HG02678 (cell line): ENCODE data around the gene ZNF611.
"Not testable (repeated sequence)": the region's sequence is repeated elsewhere in the genome, so short reads cannot be mapped to it uniquely, and the experiment has no call there.

Source experiments
- ATAC-seq: cut with Tn5 transposase; IDR thresholded peaks from one replicate; pipeline ENCODE4 v1.9.1; 2021; ENCODE audit warnings: mild to moderate bottlenecking, moderate library complexity; ENCODE audit not compliant: unreplicated experiment

The ZNF611 gene

DNA sequence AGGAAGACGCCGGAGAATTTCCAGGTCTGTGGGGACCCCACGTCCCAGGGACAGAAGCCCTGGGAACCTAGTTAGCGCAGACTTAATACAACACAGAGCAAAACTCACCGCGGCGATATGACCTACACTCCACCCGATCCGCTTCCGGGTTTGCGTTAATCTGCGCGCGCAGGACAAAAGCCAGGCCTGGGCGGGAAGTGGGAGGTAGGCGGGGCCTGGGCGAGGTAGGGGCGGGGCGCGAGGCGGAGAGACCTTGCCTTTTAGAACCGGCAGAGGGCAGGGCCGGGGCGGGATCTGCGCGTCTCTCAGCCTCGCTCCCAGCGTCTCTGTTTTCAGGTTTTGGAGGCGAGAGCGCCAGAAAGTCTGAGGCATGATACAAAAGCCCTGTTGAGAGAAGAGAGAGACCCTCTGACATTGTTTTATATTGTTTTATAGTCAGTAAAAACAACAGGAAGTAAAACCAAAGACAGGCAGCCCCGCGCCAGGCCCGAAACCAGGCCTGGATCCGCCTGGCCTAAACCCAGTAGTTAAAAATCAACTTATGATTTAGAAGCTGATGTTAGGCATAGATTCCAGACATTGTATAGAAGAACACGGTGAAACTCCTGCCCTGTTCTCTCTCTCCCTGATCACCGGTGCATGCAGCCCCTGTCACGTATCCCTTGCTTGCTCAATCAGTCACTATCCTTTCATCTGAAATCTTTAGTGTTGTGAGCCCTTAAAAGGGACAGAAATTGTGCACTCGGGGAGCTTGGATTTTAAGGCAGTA is at the start of gene ZNF611:
Gene ZNF611, minus strand, starts transcription at position 152 of the 769 bp plus-strand sequence. CDS start 19,150 bp downstream, outside the sequence.
- peak; percentile 91 for ATAC-seq

DNA sequence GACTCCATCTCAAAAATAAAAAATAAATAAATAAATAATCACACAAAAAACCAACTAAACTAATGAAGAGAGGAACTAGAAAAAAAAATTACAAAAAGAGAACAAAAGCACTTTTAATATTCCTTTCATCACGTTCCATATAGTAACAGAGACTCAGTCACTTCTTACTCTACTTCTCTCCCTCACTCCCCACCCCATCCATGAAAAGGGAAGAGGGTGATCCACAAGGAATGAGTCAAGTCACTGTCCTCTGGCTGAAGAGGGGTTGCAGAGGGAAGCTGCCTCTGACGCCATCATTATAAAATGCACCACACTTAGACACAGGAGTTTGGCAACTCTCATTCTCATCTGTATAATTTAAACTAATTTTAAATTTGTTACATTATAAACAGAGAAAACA is 48.0 kb upstream of the ZNF611 start:
- not testable (repeated sequence) for ATAC-seq

DNA sequence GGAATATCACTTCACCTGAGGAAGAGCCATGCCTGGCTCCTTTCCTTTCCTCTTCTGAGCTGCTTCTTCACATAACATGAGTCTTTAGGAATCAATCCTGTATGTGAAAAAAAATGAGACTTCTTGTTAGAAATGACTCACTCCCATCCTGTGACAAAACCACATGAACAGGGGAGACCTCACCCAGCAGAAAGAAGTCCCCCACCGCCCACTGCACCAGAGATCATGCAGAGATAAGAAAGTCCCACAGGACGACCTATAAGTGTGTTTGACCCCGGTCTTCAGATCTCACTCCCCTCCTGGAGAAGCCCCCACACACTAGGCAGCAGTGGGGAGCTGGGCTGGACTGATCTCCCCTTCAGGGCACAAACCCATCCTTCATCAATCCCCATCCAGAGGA is 44.0 kb upstream of the ZNF611 start:
- no peak for ATAC-seq

DNA sequence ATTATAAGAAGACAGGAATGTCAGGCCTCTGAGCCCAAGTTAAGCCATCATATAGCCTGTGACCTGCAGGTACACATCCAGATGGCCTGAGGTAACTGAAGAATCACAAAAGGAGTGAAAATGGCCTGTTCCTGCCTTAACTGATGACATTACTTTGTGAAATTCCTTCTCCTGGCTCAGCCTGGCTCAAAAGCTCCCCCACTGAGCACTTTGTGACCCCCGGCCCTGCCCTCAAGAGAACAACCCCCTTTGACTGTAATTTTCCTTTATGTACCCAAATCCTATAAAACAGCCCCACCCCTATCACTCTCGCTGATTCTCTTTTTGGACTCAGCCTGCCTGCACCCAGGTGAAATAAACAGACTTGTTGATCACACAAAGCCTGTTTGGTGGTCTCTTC is 21.6 kb upstream of the ZNF611 start:
- not testable (repeated sequence) for ATAC-seq

DNA sequence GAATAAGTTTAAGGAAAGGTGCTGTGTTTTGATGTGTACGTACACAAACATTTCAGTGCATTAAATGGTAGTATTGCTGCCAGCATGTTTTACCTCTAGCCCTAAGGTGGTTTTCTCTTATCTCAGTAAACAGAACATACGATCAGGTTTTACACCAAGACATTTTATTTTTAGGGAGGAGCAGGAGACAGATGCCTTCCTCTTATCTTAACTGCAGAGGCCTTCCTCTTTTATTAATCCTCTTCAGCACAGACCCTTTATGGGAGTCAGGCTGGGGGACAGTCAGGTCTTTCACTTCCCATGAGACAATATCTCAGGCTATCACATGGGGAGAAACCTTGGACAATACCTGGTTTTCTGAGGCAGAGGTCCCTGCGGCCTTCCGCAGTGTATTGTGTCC is 14.9 kb upstream of the ZNF611 start:
- no peak for ATAC-seq

DNA sequence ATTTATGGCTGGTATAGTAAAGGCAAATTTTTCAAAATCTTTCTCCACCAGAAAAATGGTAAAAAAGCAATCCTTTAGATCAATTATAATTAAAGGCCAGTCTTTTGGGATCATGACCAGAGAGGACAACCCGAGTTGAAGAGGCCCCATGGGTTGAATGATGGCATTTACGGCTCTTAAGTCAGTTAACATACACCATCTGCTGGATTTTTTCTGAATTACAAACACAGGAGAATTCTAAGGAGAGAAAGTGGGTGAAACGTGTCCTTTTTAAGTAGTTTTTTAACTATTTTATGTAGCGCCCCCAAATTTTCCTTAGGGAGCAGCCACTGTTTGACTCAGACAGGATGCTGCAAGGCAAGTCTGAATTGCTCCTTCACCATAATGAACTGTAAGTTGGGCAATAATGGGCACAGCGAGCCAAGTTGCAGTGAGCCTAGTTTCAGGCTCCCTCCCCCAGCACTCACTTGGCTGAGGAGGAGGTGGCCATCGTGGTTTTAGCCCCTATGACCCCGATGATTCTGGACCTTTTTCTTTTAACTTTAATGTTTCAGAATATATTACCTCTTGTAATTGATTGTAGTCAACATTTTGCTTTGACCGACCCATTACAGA is 13.6 kb upstream of the ZNF611 start:
- ATAC-seq: no peak

DNA sequence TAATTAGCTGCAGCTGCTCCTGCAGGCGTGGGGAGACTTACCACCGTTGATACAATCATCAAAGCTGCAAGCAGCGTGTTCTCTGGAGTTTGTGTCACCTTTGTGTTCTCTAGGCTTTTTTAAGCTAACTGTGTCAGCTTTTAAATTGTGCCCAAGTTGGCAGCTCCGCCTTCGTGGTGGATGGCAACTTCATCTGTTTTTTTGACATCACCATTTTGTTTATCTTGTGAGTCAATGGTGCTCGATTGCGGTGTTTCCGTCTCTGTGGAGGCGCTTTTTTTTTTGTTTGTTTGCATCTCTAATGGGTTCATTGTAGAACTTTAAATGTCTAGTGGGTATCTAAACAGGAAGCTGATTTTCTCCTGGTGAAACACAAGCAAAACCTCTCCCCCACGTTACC is 11.1 kb upstream of the ZNF611 start:
- not testable (repeated sequence) for ATAC-seq

DNA sequence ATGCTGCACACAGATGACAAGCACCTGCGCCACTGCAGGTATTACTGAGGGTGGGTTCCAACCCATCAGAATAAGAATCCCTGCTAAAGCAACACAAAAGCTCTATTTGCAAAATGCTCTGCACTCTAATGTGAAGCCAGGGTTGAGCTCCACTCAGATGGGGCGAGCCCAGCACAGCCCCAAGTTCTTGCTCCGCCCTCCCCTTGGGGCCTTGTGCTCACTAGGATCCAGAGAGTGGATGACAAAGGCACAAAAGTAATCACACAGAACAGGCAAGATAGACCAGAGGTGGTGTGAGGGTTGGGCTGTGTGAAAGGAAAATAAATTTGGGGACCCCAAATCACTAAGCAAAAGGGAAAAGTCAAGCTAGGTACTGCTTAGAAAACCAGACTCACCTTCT is 8.2 kb upstream of the ZNF611 start:
- no peak for ATAC-seq

DNA sequence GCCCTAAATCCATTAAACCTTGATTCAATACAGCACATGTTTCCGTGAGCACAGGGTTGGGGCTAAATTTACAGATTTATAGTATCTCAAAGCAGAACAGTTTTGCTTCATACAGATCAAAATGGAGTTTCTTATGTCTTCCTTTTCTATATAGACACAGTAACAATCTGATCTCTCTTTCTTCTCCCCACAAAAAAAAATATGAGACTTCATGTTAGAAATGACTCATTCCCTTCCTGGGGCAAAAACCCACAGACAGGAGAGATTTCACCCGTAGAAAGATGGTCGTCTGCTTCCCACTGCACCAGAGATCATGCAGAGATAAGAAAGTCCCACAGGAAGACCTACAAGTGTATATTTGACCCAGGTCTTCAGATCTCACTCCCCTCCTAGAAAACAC is 7.7 kb upstream of the ZNF611 start:
- ATAC-seq: no peak

DNA sequence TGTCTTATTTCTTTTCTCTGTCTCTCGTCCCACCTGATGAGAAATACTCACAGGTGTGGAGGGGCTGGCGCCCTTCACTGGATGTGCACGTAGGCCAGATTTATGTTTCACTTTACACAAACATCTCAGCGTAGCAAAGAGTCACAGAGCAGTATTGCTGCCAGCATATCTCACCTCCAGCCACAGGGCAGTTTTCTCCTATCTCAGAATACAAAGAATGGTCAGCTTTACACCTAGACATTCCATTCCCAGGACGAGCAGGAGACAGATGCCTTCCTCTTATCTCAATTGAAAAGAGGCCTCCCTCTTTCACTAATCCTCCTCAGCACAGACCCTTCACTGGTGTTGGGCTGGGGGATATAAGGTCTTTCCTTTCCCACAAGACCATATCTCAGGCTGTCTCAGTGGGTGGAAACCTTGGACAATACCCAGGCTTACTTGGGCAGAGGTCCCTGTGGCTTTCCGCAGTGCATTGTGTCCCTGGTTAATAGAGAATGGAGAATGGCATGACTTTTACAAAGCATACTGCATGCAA is 7.2 kb upstream of the ZNF611 start:
- ATAC-seq: no peak

DNA sequence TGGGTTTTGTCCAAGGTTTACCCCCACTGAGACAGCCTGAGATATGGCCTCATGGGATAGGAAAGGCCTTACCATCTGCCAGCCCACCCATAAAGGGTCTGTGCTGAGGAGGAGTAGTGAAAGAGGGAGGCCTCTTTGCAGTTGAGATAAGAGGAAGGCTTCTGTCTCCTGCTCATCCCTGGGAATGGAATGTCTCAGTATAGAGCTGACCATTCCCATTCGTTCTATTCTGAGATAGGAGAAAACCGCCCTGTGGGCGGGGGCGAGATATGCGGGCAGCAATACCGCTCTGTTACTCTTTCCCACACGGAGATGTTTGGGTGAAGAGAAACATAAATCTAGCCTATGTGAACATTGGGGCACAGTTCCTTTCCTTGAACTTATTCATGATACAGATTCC is 6.5 kb upstream of the ZNF611 start:
- not testable (repeated sequence) for ATAC-seq

DNA sequence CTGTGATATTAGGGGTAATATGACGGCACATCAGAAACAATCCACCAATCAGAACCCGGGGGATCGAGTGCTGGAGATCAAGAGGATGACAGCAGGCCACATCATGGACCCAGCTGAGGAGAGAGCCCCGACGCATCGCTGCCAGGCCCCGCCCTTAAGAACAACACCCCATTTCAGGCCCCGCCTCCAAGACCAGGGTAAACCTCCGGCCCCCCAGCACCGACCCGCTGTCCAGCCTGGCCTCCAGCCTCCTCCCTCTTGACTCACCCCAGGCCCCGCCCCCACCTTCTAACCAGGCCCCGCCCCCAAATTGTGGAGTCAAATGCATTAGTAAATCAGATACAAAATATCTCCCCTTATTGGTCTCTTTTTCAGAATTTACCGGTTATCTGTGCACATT is 4.7 kb upstream of the ZNF611 start:
- no peak for ATAC-seq

DNA sequence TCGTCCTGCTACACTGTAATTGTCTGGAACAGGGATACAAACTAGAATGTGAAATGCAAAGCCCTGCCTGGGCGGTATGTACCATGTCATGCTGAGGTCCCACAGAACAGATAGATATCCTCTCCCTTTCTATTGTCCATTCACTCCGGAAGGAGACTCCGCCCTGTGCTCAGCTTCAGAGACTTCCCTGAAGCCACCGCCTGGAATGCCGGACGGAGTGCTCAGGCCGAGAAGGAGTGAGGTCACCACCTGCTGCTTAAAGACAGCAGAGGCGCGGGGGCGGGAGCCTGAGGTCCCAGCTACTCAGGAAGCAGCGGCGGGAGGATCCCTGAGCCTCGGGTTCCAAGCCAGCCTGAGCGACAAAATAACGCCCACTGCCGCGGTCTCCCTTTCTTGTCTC is 890 bp upstream of the ZNF611 start:
- ATAC-seq: no peak

DNA sequence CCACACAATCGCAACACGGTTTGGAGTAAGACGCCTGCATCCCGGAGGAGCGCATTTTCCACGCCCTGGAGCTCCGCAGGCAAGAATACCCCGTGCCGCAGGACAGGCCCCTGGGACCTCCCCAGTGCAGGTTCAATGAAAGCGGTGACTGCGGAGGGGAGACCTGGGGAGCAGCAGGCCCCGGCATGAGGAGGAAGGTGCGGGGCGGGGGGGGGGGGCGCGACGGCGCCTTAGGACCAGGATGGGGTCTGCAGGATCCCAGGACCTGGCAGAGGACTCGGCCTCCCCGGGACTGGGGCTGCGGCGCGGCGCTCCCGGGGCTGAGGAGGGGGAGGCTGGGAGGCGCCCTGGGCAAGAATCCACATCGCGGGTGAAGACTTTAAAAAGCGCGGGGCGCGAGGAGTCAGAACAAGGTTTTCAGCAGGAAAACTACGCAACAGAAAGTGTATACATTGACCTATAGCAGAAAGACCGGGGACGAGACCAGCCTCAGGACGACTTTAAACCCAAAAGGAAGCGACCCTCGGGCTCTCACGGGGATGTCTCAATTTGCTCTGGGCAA is 432 bp downstream of the ZNF611 start:
- peak; percentile 19 for ATAC-seq

DNA sequence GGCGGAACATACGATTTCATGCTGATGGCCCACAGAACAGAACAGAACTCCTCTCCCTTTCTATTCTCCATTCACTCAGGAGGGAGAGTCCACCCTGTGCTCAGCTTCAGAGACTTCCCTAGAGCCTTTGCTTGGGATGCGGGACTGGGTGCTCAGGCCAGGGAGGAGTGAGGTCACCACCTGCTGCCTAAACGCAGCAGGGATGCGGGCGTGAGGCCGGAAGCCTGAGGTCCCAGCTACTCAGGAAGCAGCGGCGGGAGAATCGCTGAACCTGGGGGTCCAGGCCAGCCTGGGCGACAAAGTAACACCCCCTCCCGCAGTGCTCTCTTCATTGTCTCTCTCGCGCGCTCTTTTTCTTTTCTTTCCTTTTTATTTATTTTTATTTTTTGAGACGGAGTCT is 8.8 kb downstream of the ZNF611 start:
- ATAC-seq: not testable (repeated sequence)

DNA sequence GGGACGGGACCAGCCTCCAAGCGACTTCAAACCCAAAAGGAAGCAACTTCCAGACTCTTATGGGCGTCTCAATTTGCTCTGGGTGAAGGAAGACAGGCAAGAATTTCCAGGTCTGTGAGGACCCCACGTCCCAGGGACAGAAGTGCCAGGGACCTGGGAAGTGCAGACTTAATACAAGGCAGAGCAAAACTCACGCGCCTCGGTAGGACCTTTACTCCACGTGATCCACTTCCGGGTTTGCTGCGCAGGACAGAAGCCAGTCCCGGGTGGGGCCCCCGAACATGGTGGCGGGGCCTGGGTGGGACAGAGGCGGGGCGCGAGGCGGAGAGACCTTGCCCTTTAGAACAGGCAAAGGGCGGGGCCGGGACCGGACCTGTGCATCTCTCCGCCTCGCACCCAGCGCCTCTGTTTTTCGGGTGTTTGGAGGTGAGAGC is 9.3 kb downstream of the ZNF611 start:
- ATAC-seq: no peak

DNA sequence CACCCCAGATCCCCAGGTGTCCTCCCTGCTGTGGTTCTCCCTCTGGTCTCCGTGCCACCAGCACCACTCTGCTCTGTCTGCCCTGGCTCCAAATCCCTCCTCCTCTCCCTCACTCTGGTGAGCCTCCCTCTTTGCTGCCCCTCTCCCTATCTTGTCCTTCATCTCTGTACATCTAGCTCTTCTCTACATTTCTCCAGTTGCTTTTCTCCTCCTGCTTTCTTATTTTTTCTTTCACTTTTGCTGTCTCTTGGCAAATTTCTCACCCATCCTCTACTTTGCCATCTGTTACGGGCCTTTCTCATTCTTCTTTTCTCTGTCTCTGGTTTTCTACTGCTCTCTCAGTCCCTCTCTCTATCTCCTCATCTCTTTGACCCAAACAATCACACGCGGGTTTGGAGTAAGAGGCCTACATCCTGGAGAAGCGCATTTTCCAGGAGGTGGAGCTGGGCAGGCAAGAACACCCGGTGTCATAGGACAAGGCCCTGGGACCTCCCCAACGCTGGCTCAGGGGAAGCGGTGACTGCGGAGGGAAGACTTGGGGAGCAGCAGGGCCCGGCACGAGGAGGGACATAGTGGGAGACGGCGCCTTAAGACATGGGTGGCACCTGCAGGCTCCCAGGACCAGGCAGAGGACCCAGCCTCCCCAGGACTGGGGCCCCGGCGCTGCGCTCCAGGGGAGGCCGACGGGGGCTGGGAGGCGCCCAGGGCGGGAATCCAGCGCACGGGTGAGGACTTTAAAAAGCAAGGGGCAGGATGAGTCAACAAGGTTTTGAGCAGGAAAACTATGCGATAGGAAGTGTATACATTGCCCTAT is 9.9 kb downstream of the ZNF611 start:
- no peak for ATAC-seq

DNA sequence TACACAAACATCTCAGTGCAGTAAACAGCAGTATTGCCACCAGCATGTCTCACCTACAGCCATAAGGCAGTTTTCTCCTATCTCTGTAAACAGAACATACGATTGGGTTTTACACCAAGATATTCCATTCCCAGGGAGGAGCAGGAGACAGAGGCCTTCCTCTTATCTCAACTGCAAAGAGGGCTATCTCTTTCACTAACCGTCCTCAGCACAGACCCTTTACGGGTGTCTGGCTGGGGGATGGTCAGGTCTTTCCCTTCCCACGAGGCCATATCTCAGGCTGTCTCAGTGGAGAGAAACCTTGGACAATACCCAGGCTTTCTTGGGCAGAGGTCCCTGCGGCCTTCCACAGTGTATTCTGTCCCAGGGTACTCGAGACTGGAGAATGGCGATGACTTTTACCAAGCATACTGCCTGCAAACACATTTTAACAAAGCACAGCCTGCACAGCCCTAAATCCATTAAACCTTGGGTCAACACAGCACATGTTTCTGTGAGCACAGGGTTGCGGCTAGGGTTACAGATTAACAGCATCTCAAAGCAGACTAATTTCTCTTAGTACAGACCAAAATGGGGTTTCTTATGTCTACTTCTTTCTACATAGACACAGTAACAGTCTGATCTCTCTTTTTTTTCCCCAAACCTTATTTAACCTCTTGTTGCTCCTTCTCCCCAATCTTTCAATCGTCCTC is 10.8 kb downstream of the ZNF611 start:
- not testable (repeated sequence) for ATAC-seq

DNA sequence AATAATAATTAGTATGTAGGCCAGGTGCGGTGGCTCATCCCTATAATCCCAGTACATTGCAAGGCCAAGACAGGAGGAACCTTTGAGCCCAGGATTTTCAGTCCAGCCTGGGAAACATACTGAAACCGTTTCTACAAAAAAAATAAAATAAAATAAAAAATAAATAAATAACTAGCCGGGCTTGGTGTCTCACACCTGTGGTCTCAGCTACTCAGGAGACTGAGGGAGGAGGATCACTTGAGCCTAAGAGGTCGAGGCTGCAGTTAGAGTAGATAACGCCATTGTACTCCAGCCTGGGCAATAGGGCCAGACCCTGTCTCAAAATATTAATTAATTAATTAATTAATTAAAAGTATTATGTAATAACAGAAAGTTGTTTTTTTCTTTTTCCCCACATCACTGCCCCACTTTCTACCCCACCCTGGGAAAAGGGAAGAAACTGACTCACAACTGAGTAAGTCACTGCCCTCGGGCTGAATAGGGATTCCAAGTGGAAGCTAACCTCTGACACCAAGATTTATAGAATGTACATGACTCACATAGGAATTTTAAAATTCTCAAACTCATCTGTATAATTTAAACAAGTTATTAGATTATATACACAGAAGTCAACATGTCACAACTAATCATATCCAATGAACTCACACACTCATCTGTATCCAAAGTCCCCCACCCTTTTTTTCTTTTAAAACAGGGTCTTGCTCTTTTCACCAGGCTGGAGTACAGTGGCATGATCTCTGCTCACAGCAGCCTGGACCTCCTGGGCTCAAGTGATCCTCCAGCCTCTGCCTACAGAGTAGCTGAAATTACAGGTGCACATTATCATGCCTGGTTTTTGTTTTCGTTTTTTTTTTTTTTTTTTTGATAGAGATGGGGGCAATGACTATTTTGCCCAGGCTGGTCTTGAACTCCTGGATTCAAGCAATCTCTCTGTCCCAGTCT is 12.5 kb downstream of the ZNF611 start:
- ATAC-seq: no peak
